Tibial nerve (tissue), 3 donors: ENCODE data around the gene ELP6.
A peak's percentile ranks its signal among the peaks of the same experiment; 100 is the strongest.

Source experiments
- CTCF ChIP-seq, 5 experiments: fragments of 200-600 bp in 3 of 5; fragments of 450-650 bp in 2 of 5; sonication (generic) in 3 of 5; IDR thresholded peaks; one replicate each; pipeline ENCODE4 v1.5.1; 2016 to 2019; ENCODE audit warnings: antibody characterized with exemption in 5 of 5, mild to moderate bottlenecking in 3 of 5, moderate library complexity in 2 of 5
- POLR2A ChIP-seq, 2 donors: fragments of 450-650 bp; IDR thresholded peaks; one replicate each; pipeline ENCODE4 v1.6.1; 2017; ENCODE audit warnings: antibody characterized with exemption in 2 of 2, mild to moderate bottlenecking in 2 of 2, moderate library complexity in 2 of 2

GRCh38 chr3:47513125-47513929, at the start of gene ELP6:
- peak; percentile 10 to 73 (median 42) for TF ChIP-seq CTCF (IDR thresholded peaks at IDR 0.05)
- TF ChIP-seq POLR2A (IDR thresholded peaks at IDR 0.05): peak in 1 of 2 donors; percentile 62
